Stimulated activated naive CD8-positive, alpha-beta T cell treated with anti-CD3 and anti-CD28 coated beads, Interleukin-15, Interleukin-2, amounts not matched to agents 100 ng/mL and 50 ng/mL, for 24 hours (primary cell): ENCODE results near the gene DNAAF5.

ENCODE experiments used
- H3K27ac Mint-ChIP-seq: one replicate; pipeline ENCODE4 v1.8.0; 2021; ENCODE audit warnings: mild to moderate bottlenecking, mixed read lengths
- H3K27me3 Mint-ChIP-seq: one replicate; pipeline ENCODE4 v1.8.0; 2021; ENCODE audit warnings: mixed read lengths
- H3K36me3 Mint-ChIP-seq: one replicate; pipeline ENCODE4 v1.8.0; 2021; ENCODE audit warnings: low read depth, mixed read lengths
- H3K4me1 Mint-ChIP-seq: one replicate; pipeline ENCODE4 v1.8.0; 2021; ENCODE audit warnings: low read depth, mixed read lengths
- H3K4me3 Mint-ChIP-seq: one replicate; pipeline ENCODE4 v1.8.0; 2021; ENCODE audit warnings: mild to moderate bottlenecking, mixed read lengths
- H3K9me3 Mint-ChIP-seq: one replicate; pipeline ENCODE4 v1.8.0; 2021; ENCODE audit warnings: mixed read lengths

The DNAAF5 gene

DNA sequence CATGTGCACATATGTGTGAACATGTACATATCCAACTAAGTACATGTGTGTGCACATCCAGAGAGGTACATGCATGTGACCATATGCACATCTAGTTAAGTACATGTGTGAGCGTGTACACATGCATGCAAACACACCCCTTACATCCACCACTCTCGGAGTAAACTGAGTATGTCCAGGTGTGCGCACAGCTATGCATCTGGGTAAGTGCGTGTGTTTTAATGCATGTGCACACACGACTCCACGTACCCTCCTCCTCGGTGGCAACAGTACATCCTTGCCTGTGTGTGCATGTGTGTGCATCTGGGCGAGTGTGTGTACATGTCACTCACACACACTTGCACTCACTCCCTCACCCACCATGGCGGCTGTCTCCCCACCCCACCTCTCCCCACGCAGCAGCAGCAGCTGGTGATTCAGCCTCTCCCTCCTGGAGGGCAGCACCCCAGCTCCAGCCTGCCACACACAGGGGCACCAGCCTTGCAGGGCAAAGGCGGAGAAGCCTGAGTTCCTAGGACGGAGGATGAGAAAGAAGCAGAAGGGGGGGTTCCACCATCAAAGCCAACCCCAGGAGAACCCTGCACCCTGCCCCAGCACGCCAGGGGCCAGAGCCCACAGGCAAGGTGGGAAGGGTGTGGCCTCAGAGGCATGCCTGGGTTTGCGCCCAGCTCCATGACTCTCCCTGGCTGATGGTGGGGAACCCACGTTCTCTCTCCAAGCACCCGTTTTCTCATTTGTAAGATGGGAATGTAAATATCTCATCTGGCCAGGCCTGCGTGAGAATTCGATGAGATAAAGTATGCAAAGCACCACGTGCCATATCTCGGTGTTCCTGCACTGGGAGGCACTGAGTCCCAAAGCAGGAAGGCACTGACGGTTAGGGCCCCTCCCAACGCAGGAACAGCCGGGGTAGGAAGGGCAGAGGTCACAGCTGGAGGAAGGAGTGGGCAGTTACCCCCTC, 27.7 kb upstream of the DNAAF5 start:
- Mint-ChIP-seq H3K27me3 (no peaks in the 10 kb centered on the region), H3K36me3 (peaks cover 28% of the 10 kb centered on the region), H3K27ac (no peak overlapping the region), H3K9me3 (peaks cover 9% of the 10 kb centered on the region), H3K4me1 (no peaks in the 10 kb centered on the region), H3K4me3 (no peak overlapping the region)

DNA sequence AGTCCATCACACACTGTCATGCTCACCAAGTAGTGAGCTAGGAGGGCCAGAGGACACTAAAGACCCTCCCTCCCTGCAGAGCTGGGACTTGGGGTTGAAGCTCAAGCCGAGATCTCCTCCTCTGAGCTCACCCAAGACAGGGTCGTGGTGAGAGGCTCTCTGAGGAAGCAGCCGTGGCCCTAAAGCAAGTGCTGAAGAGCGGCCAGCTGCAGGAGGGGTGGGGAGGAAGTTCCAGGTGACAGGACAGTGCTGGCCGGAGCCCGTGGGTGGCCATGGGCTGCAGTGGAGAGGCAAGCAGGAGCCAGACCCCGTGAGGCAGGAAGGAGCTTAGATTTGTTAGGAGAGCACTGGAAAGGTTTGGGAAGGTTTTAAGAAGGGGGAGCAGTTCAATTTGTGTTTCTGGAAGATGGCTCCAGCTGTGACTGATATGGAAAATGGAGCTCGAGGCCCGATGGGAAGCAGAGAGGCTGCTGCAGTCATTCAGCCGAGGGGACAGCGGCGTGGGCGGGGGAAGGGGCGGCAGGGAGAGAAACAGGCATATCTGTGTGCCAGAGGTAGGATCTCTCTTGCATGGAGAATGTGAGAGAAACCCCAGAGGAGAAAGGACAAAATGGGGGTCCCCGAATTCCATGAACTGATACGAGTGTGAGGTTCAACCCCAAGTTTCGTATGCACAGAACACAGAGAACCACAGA, 26.9 kb upstream of the DNAAF5 start:
- peaks cover 9% of the 10 kb centered on the region for H3K9me3 Mint-ChIP-seq
- no peak overlapping the region for H3K27ac Mint-ChIP-seq
- no peak overlapping the region for H3K4me3 Mint-ChIP-seq
- no peaks in the 10 kb centered on the region for H3K27me3 Mint-ChIP-seq
- peaks cover 28% of the 10 kb centered on the region for H3K36me3 Mint-ChIP-seq
- no peaks in the 10 kb centered on the region for H3K4me1 Mint-ChIP-seq

DNA sequence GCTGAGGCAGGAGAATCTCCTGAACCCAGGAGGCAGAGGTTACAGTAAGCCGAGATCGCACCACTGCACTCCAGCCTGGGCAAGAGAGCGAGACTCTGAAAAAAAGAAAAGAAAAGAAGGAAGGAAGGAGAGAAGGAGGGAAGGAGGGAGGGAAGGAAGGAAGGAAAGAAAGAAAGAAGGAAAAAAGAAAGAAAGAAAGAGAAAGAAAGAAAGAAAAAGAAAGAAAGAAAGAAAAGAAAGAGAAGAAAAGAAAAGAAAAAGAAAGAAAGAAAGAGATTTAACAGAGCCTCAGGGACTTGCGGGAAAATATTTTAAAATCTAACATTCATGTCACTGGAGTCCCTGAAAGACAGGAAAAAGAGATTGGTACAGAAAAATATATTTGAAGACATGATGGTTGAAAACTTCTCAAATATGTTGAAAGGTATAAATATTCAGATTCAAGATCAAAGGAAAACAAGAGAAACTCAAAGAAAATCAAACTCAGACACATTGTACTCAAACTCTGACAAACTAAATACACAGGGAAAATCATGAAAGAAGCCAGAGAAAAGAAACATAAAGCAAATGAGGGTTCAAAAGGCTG, 25.3 kb upstream of the DNAAF5 start:
- Mint-ChIP-seq H3K27me3 (no peaks in the 10 kb centered on the region), H3K36me3 (peaks cover 33% of the 10 kb centered on the region), H3K4me1 (no peaks in the 10 kb centered on the region), H3K4me3 (no peak overlapping the region), H3K27ac (no peak overlapping the region), H3K9me3 (peaks cover 9% of the 10 kb centered on the region)

DNA sequence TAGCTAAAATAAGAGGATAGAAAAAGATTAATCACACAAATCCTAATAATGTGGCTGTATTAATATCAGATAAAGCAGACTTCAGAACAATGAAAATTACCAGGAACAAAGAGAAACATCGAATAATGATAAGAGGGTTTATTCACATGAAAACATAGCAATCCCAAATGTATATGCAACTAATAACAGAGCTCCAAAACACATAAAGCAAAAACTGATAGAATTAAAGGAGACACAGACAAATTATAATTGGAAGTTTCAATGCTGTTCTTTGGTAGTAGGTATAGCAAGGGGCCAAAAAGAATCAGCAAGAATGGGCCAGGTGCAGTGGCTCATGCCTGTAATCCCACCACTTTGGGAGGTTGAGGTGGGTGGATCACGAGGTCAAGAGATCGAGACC, 23.4 kb upstream of the DNAAF5 start:
- Mint-ChIP-seq H3K36me3 (peaks cover 41% of the 10 kb centered on the region), H3K9me3 (peaks cover 9% of the 10 kb centered on the region)

DNA sequence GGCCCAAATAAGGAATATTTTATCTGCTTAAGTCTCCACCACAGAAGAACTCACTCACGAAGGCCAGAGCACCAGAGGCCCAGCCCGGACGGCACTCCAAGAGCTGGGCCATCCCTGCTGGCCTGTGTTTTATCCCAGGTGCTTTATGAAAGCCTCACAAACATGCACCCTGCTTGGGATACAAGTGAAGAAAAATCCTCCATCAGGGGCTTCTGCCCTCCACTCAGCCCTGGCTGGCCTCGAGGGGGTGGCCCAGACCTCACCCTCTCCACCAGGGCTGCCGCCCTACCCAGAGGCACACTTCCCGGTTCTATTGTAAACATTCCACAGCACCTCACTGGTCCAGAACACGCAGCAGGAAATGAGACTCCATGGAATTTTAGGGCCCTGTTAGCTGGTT, 19.8 kb upstream of the DNAAF5 start:
- Mint-ChIP-seq H3K27ac (no peak overlapping the region), H3K4me3 (no peak overlapping the region), H3K27me3 (no peaks in the 10 kb centered on the region), H3K36me3 (peaks cover 30% of the 10 kb centered on the region), H3K4me1 (peaks cover 3% of the 10 kb centered on the region), H3K9me3 (peaks cover 9% of the 10 kb centered on the region)

More for the DNA sequence above, 23.4 kb upstream of the DNAAF5 start:
- no peak overlapping the region for H3K27ac Mint-ChIP-seq
- H3K27me3 Mint-ChIP-seq, result no peaks in the 10 kb centered on the region
- H3K4me1 Mint-ChIP-seq, result no peaks in the 10 kb centered on the region
- no peak overlapping the region for H3K4me3 Mint-ChIP-seq

DNA sequence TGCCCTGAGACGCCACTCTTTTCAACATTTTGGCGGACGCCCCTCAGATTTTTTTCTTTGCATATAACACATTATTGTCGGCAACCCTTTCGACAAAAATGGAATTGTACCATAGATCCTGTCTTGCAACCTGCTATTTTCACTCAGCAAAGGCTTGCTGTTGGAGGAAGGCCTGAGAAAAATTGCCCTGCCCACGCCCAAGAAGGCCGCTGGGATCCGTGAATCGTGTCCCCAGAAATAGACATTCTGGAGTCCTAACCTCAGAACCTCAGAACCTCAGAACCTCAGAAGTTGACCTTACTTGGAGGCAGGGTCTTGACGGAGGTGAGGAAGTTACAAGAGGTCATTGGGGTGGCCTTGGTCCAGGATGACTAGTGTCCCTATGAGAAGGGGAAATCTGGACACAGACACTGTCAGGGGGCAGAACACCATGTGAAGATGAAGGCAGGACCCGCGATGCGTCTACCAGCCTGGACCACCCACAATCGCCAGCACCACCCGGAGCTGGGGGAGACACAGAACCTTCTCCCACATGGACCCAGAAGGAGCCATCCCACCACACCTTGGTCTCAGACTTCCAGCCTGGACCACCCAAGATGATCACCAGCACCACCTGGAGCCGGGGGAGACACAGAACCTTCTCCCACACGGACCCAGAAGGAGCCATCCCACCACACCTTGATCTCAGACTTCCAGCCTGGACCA, 19.1 kb upstream of the DNAAF5 start:
- H3K36me3 Mint-ChIP-seq, result peaks cover 30% of the 10 kb centered on the region
- H3K27ac Mint-ChIP-seq, result no peak overlapping the region
- H3K9me3 Mint-ChIP-seq, result peaks cover 9% of the 10 kb centered on the region
- peaks cover 3% of the 10 kb centered on the region for H3K4me1 Mint-ChIP-seq
- H3K27me3 Mint-ChIP-seq, result no peaks in the 10 kb centered on the region
- no peak overlapping the region for H3K4me3 Mint-ChIP-seq

DNA sequence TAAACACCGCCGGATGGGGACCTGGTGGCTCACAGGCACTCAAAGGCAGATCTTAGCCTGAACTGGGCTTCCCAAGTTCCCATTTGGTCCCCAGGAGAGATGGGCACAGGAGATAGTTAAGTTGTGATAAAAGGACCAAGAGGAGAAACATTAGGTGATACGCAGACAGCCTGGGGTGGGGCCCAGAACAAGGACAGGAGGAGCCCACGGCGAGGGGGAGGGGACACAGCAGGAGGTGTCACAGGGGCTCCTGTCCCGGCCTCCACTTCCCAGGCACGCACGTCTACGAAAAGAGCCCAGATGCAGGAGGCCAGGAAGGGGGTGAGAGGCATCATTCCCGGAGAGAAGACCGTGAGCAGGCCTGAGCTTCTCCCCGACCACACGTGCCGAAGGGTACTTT, 16.3 kb upstream of the DNAAF5 start:
- Mint-ChIP-seq H3K27me3 (no peaks in the 10 kb centered on the region), H3K4me1 (peaks cover 13% of the 10 kb centered on the region), H3K9me3 (no peaks in the 10 kb centered on the region), H3K27ac (no peak overlapping the region), H3K4me3 (no peak overlapping the region), H3K36me3 (peaks cover 26% of the 10 kb centered on the region)

DNA sequence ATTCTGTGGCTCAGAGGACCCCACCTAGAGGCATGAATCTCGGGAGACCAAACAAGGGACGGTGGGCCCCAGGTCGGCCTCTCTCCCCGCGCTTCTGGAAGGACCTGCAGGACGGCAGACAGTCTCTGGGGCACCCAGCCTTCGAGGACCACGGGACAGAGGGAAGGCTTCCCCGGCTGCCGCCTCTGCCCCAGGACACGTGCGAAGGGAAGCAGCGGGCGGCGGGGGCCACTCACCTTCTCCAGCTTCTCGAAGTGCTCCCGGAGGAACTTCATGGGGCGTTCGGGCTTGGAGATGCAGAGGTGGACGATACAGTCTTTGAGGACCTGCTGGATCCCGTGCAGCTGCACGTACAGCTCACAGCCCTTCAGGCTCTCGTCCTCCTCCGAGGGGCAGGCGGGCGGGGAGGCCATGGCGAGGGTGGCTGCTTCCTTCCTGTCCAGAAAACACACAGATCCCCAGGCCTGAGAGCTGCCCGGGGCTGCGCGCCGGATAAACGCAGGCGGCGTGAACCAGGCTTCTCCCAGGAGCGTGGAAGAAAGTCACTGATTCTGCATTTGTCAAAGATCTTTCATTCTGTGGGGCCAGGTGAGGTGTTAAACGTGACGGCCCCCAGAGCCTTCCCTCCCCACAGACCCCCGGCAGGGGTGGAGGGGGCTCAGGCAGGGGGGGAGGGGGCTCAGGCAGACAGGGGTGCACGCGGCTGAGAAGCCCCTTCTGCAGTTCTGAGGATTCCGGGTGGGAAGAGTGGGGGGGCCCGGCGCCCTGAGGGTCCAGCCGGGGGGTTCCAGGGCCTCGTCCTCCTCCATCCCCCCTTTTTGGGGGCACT, 15.2 kb upstream of the DNAAF5 start:
- Mint-ChIP-seq H3K4me1 (peaks cover 13% of the 10 kb centered on the region), H3K27me3 (no peaks in the 10 kb centered on the region), H3K9me3 (no peaks in the 10 kb centered on the region), H3K27ac (no peak overlapping the region), H3K4me3 (peak overlapping the region; percentile 32), H3K36me3 (peaks cover 24% of the 10 kb centered on the region)

DNA sequence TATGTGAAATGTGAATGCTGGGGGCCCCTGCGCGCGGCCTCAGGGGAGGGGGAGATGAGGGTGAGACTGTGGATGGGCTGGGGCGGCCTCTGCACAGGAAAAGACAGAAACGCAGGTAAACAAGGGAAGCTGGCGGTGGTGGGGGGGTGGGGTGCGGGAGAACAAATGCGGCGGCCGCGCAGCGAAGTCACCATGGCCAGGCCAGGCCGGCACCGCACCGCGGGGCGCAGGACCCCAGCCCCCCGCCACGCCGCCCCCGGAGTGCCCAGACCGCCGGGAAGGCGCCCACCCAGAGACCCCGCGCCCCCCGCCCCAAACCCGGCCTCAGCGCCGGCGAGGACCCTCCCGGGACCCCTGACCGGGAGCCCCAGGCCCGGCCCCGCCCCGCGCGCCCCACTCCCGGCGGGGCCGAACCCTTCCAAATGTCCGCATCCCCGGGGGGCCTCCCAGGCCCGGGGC, 14.5 kb upstream of the DNAAF5 start:
- H3K4me3 Mint-ChIP-seq, result no peak overlapping the region
- H3K4me1 Mint-ChIP-seq, result peaks cover 13% of the 10 kb centered on the region
- peaks cover 22% of the 10 kb centered on the region for H3K36me3 Mint-ChIP-seq
- H3K27ac Mint-ChIP-seq, result no peak overlapping the region
- H3K9me3 Mint-ChIP-seq, result no peaks in the 10 kb centered on the region
- no peaks in the 10 kb centered on the region for H3K27me3 Mint-ChIP-seq

DNA sequence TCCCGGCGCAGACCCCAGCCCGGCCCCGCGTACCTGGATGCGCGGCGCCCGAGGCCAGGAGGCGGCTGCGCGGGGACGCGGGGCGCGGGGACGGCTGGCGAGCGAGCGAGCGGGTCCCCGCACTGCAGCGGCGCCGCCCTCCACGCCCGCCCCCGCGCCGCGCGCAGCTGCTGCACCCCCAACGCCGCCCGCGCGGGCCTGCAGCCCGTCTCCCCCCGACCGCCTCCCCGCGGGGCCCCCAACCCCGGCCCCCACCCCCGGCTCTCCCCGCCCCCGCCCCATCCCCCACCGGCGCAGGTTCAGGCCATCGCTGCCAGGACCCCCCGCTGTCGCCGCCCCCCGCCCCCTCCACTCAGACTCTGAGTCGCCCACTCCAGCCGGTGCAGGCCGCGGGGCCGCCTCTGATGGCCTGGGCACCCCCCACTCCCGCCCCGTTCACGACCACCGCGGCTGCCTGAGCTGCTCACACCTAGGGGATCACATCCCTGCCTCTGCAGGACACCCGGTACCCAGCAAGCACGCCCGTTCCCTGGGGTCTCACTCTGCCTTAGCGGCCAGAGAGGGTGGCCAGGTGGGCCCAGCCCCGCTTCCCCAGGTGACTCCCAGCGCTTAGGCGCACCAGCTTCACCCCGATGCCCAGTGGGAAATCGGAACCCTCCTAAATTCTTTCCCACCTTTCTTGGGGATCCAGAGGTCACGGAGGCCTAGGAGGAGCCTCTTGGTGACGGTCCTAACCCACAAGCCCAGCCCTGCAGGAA, 13.9 kb upstream of the DNAAF5 start:
- Mint-ChIP-seq H3K36me3 (peaks cover 17% of the 10 kb centered on the region), H3K27ac (no peak overlapping the region), H3K27me3 (no peaks in the 10 kb centered on the region), H3K9me3 (no peaks in the 10 kb centered on the region), H3K4me3 (peak overlapping the region; percentile 30), H3K4me1 (peaks cover 13% of the 10 kb centered on the region)

DNA sequence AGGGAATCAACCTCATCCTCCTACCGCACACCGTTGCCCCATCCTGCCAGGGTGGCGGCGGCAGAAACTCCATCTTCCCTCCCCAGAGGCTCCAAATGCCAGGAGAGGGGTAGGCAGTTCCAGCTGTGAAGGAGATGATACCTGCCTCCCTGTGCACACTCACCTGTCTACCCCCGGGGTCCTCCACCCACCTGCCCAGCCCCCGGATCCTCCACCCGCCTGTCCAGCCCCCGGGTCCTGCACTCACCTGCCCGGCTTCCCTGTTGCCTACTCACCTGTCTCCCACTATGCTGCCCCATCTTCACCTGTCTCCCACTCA, 13.4 kb upstream of the DNAAF5 start:
- Mint-ChIP-seq H3K27me3 (no peaks in the 10 kb centered on the region), H3K9me3 (no peaks in the 10 kb centered on the region), H3K27ac (peak overlapping the region; percentile 58), H3K36me3 (peaks cover 17% of the 10 kb centered on the region), H3K4me3 (peak overlapping the region; percentile 40), H3K4me1 (peaks cover 13% of the 10 kb centered on the region)

DNA sequence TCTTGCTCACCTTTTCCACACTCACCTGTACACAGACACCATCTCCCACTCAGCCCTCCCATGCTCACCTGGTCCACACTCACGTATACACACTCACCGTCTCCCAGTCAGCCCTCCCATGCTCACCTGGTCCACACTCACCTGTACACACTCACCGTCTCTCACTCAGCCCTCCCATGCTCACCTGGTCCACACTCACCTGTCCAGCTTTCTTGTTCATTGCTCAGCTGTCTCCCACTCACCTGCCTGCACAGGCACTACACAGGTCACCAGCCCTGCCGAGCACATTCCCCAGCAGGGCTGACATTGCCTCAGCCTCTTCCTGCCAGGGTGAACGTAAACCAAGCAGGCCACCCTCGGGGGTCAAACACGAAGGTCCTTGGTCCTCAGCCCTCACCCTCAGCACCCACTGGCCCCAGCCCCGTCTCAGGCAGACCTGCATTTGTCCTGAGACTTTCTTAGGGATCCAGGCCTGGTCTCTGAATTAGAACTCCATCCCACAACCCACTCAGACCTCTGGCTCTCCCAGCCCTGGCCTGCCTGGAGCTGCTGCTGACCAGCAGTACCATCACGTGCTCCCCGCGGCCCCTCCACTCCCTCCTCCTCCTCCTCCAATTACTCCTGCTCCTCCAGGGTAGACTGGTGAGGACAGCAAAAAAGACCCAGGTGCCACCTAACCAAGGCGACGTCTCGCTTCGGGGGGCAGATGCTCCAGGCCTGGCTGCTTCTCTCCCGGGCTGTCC, 12.8 kb upstream of the DNAAF5 start:
- H3K4me3 Mint-ChIP-seq, result peak overlapping the region; percentile 40
- H3K9me3 Mint-ChIP-seq, result no peaks in the 10 kb centered on the region
- H3K4me1 Mint-ChIP-seq, result peaks cover 17% of the 10 kb centered on the region
- H3K27ac Mint-ChIP-seq, result peak overlapping the region; percentile 58
- H3K36me3 Mint-ChIP-seq, result peaks cover 20% of the 10 kb centered on the region
- H3K27me3 Mint-ChIP-seq, result no peaks in the 10 kb centered on the region

DNA sequence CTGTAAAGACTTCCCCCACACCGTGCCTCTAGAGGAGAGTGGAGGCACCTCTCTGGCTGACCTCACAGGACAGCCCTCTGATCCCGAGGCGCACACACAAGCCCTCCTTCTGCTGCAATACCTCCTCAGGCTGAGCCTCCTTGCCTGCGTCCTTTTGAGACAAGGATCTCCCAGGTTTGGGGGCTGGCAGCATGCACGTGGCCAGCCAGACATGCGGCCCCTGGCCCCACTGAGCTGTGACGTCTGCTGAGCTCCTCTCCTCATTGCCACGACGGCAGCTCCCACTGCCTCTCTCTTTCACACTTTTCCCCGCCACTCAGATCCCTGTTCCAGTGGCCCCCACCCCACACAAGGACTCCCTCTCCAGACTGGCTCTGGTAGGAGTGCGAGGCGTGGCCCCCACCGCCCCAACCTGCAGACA, 12.2 kb upstream of the DNAAF5 start:
- Mint-ChIP-seq H3K9me3 (no peaks in the 10 kb centered on the region), H3K27ac (no peak overlapping the region), H3K4me3 (no peak overlapping the region), H3K4me1 (peaks cover 17% of the 10 kb centered on the region), H3K27me3 (no peaks in the 10 kb centered on the region), H3K36me3 (peaks cover 22% of the 10 kb centered on the region)
